Small intestine (tissue), 7 donors: ENCODE measurements around the gene ZCCHC14. TPM values are rescaled to one million over a fixed set of nuclear protein-coding genes. Genes with fewer than 3 reads are reported as not detected.

Source experiments
- DNase-seq, 2 donors: peaks; one replicate each; pipeline versions ENCODE4 v3.0.0 to v3.0.0-alpha.2; 2013
- FAIRE-seq: peaks from 2 replicates; lab custom pipeline; 2012; peaks lifted over from hg19 to GRCh38; lab: Jason Lieb, UNC
- H3K27ac ChIP-seq, 3 donors: one replicate each; pipeline ENCODE4 v1.5.1; 2013; ENCODE audit warnings: low read length in 2 of 3, mild to moderate bottlenecking in 2 of 3, control low read depth in 1 of 3, inconsistent platforms in 1 of 3, low read depth in 1 of 3, moderate library complexity in 1 of 3
- H3K27me3 ChIP-seq, 3 donors: one replicate each; pipeline ENCODE4 v1.6.1; 2013; ENCODE audit warnings: low read length in 3 of 3, inconsistent platforms in 1 of 3; ENCODE audit not compliant: control insufficient read depth in 3 of 3, insufficient read depth in 3 of 3
- H3K36me3 ChIP-seq, 3 donors: one replicate each; pipeline ENCODE4 v1.6.1; 2013; ENCODE audit warnings: low read length in 3 of 3, inconsistent platforms in 1 of 3, low read depth in 1 of 3, mild to moderate bottlenecking in 1 of 3, moderate library complexity in 1 of 3; ENCODE audit not compliant: control insufficient read depth in 3 of 3, insufficient read depth in 2 of 3
- H3K4me1 ChIP-seq, 3 donors: one replicate each; pipeline ENCODE4 v1.6.1; 2013; ENCODE audit warnings: low read length in 2 of 3, inconsistent platforms in 1 of 3, low read depth in 1 of 3, mild to moderate bottlenecking in 1 of 3, moderate library complexity in 1 of 3; ENCODE audit not compliant: control insufficient read depth in 3 of 3, insufficient read depth in 2 of 3
- H3K4me3 ChIP-seq, 3 donors: one replicate each; pipeline ENCODE4 v1.5.1; 2013; ENCODE audit warnings: low read length in 3 of 3, control low read depth in 1 of 3, inconsistent platforms in 1 of 3, low read depth in 1 of 3, mild to moderate bottlenecking in 1 of 3, moderate library complexity in 1 of 3
- H3K9me3 ChIP-seq, 2 donors: one replicate each; pipeline ENCODE4 v1.6.1; 2013; ENCODE audit warnings: low read depth in 1 of 2, low read length in 1 of 2; ENCODE audit not compliant: control insufficient read depth in 2 of 2, insufficient read depth in 1 of 2
- WGBS, 3 donors: extraction: QIAGEN DNeasy Blood & Tissue Kit; methylation state at CpG; one replicate each; pipeline ENCODE4 v1.1.7; 2013; 5-methylcytosine and 5-hydroxymethylcytosine counted together
- polyA plus RNA-seq, 4 donors: library from polyadenylated mRNA; stranded (reverse) in 3 of 4; unstranded in 1 of 4; fragments of 200-250 nt in 3 of 4; fragments of 120-200 nt in 1 of 4; gene quantifications; one replicate each; pipeline versions ENCODE4 v1.2.1 to v1.2.3, GENCODE V29; 2013
- donor health status: healthy with polysubstance abuse.
- donor health status: control.
- donor health status: control.
- donor health status: Bipolar disorder and iron deficiency.
- donor health status: healthy.

Gene ZCCHC14
- polyA plus RNA-seq, 4 donors = 9.2 to 42.8 (median 13.1) TPM

GRCh38 chr16:87472935-87473334 lies 19.9 kb downstream of the ZCCHC14 start:
- H3K27me3 ChIP-seq = no peaks in the 10 kb centered on the region
- 94 to 97% (median 95%) methylated on average over 3 to 6 of the region's 6 CpGs for WGBS, 3 donors
- DNase-seq (no peak), FAIRE-seq (no peak)
- no peak overlapping the region for H3K27ac ChIP-seq
- no peak overlapping the region for H3K4me3 ChIP-seq
- H3K4me1 ChIP-seq = peaks cover 4 to 23% (median 22%) of the 10 kb centered on the region in 3 donors
- no peaks in the 10 kb centered on the region for H3K9me3 ChIP-seq
- H3K36me3 ChIP-seq = peaks cover 0 to 57% (median 2%) of the 10 kb centered on the region in 3 donors

- no peaks in the 10 kb centered on the region for H3K9me3 ChIP-seq
- H3K36me3 ChIP-seq = peaks cover 0 to 55% (median 2%) of the 10 kb centered on the region in 3 donors
- peak overlapping the region; percentile 6 to 93 (median 45) for H3K27ac ChIP-seq
- no peaks in the 10 kb centered on the region for H3K27me3 ChIP-seq
- FAIRE-seq (no peak), DNase-seq (no peak)
- WGBS, 3 donors = 75 to 83% (median 81%) methylated on average over 22 of the region's 22 CpGs
- peaks cover 4 to 23% (median 22%) of the 10 kb centered on the region in 3 donors for H3K4me1 ChIP-seq
- no peak overlapping the region for H3K4me3 ChIP-seq
Measured at GRCh38 chr16:87472142-87472778, 20.6 kb downstream of the ZCCHC14 start.

- Histone ChIP-seq H3K27me3 (no peaks in the 10 kb centered on the region), H3K4me1 (peaks cover 4 to 23% (median 22%) of the 10 kb centered on the region in 3 donors), H3K9me3 (no peaks in the 10 kb centered on the region), H3K27ac (peak overlapping the region; percentile 89 to 93 (median 90)), H3K36me3 (peaks cover 0 to 53% (median 2%) of the 10 kb centered on the region in 3 donors), H3K4me3 (no peak overlapping the region)
- WGBS, 3 donors = 12 to 51% (median 37%) methylated on average over 13 of the region's 13 CpGs
- DNase-seq (peak; percentile 92 to 98), FAIRE-seq (no peak)
Measured at GRCh38 chr16:87471278-87472141, 21.3 kb downstream of the ZCCHC14 start.

GRCh38 chr16:87470332-87470731 lies 22.5 kb downstream of the ZCCHC14 start:
- H3K36me3 ChIP-seq = peaks cover 0 to 53% (median 2%) of the 10 kb centered on the region in 3 donors
- no peak overlapping the region for H3K27ac ChIP-seq
- H3K4me1 ChIP-seq = peaks cover 7 to 33% (median 29%) of the 10 kb centered on the region in 3 donors
- no peaks in the 10 kb centered on the region for H3K27me3 ChIP-seq
- WGBS, 3 donors = 57 to 60% (median 57%) methylated on average over 3 of the region's 3 CpGs
- no peak for FAIRE-seq
- no peak for DNase-seq
- H3K9me3 ChIP-seq = no peaks in the 10 kb centered on the region
- H3K4me3 ChIP-seq = no peak overlapping the region

GRCh38 chr16:87469169-87469568 lies 23.7 kb downstream of the ZCCHC14 start:
- H3K27me3 ChIP-seq = no peaks in the 10 kb centered on the region
- 79 to 90% (median 83%) methylated on average over 11 of the region's 11 CpGs for WGBS, 3 donors
- DNase-seq (no peak), FAIRE-seq (no peak)
- H3K4me1 ChIP-seq = peaks cover 10 to 45% (median 28%) of the 10 kb centered on the region in 3 donors
- no peak overlapping the region for H3K27ac ChIP-seq
- no peak overlapping the region for H3K4me3 ChIP-seq
- H3K36me3 ChIP-seq = peaks cover 0 to 50% (median 2%) of the 10 kb centered on the region in 3 donors
- no peaks in the 10 kb centered on the region for H3K9me3 ChIP-seq

- no peak for FAIRE-seq
- no peak for DNase-seq
- no peaks in the 10 kb centered on the region for H3K9me3 ChIP-seq
- H3K27me3 ChIP-seq = no peaks in the 10 kb centered on the region
- H3K4me3 ChIP-seq = no peak overlapping the region
- peak overlapping the region in 1 of 3 donors; percentile 45 for H3K27ac ChIP-seq
- peaks cover 10 to 48% (median 31%) of the 10 kb centered on the region in 3 donors for H3K4me1 ChIP-seq
- H3K36me3 ChIP-seq = peaks cover 0 to 49% (median 2%) of the 10 kb centered on the region in 3 donors
- 67 to 76% (median 68%) methylated on average over 8 of the region's 8 CpGs for WGBS, 3 donors
Measured at GRCh38 chr16:87468550-87468949, 24.3 kb downstream of the ZCCHC14 start.

GRCh38 chr16:87466975-87467501 lies 25.8 kb downstream of the ZCCHC14 start:
- Histone ChIP-seq H3K27me3 (no peaks in the 10 kb centered on the region), H3K36me3 (peaks cover 0 to 43% (median 2%) of the 10 kb centered on the region in 3 donors), H3K4me3 (no peak overlapping the region), H3K9me3 (no peaks in the 10 kb centered on the region), H3K4me1 (peaks cover 6 to 44% (median 24%) of the 10 kb centered on the region in 3 donors), H3K27ac (peak overlapping the region in 1 of 3 donors; percentile 98)
- no peak for DNase-seq
- FAIRE-seq = no peak
- 83 to 84% (median 83%) methylated on average over 8 of the region's 8 CpGs for WGBS, 3 donors

GRCh38 chr16:87465879-87466278 lies 26.9 kb downstream of the ZCCHC14 start:
- Histone ChIP-seq H3K9me3 (no peaks in the 10 kb centered on the region), H3K4me1 (peaks cover 6 to 38% (median 18%) of the 10 kb centered on the region in 3 donors), H3K27me3 (no peaks in the 10 kb centered on the region), H3K36me3 (peaks cover 0 to 42% (median 2%) of the 10 kb centered on the region in 3 donors), H3K4me3 (no peak overlapping the region), H3K27ac (peak overlapping the region in 2 of 3 donors; percentile 88 to 98)
- FAIRE-seq = no peak
- no peak for DNase-seq
- WGBS, 3 donors = 73 to 81% (median 76%) methylated on average over 15 of the region's 15 CpGs
